G401 (cell line): ENCODE results near the gene HERC3. TPM values are rescaled to one million over a fixed set of nuclear protein-coding genes. Genes with fewer than 3 reads are reported as not detected.

Experiments used
- DNase-seq: peaks from one replicate; pipeline ENCODE4 v3.0.0-alpha.2; 2015; ENCODE audit warnings: low spot score
- in situ Hi-C: cut with HindIII; loops from 2 replicates; pipeline ENCODE4 v1.10.0; 2016; ENCODE audit warnings: low sequenced_read_pairs, mixed read lengths
- total RNA-seq: library from RNA; depleted of rRNA; stranded (reverse); fragments of >200 nt; shearing (Covaris generic); gene quantifications from 2 replicates; pipeline ENCODE4 v1.2.3, GENCODE V29; 2014; rRNA removed

Gene HERC3
- total RNA-seq = 0.78 and 4.1 TPM in 2 replicates

GRCh38 chr4:88591787-88592599 lies at the start of gene HERC3:
TSS of gene HERC3 (plus strand) at chr4:88592480. CDS start at chr4:88605824, 13,344 bp downstream.
- peak; percentile 92 for DNase-seq
- in situ Hi-C loops = no loop called here

GRCh38 chr4:88549815-88550214 lies 42.5 kb upstream of the HERC3 start:
- in situ Hi-C loops = no loop called here

GRCh38 chr4:88567591-88567990 lies 24.7 kb upstream of the HERC3 start:
- no peak for DNase-seq
- in situ Hi-C loops = no loop called here

More at GRCh38 chr4:88549815-88550214, 42.5 kb upstream of the HERC3 start:
- no peak for DNase-seq

- in situ Hi-C loops = no loop called here
- DNase-seq = no peak
These were observed 22.3 kb upstream of the HERC3 start for GRCh38 chr4:88570001-88570400.

- in situ Hi-C loops = no loop called here
These were observed 18.9 kb upstream of the HERC3 start for GRCh38 chr4:88573276-88573980.

GRCh38 chr4:88573995-88574394 lies 18.3 kb upstream of the HERC3 start:
- in situ Hi-C loops = no loop called here

More at GRCh38 chr4:88573276-88573980, 18.9 kb upstream of the HERC3 start:
- DNase-seq = no peak

GRCh38 chr4:88575186-88575585 lies 17.1 kb upstream of the HERC3 start:
- no peak for DNase-seq
- in situ Hi-C loops = no loop called here

More at GRCh38 chr4:88573995-88574394, 18.3 kb upstream of the HERC3 start:
- no peak for DNase-seq

- in situ Hi-C loops = no loop called here
- no peak for DNase-seq
These were observed 9.8 kb upstream of the HERC3 start for GRCh38 chr4:88582493-88582892.

- peak; percentile 94 for DNase-seq
- in situ Hi-C loops = no loop called here
These were observed 8.4 kb upstream of the HERC3 start for GRCh38 chr4:88583631-88584470.

- in situ Hi-C loops = no loop called here
- peak; percentile 89 for DNase-seq
These were observed 7.8 kb upstream of the HERC3 start for GRCh38 chr4:88584471-88584900.

- in situ Hi-C loops = no loop called here
- DNase-seq = no peak
These were observed 6.4 kb upstream of the HERC3 start for GRCh38 chr4:88585917-88586316.

GRCh38 chr4:88587306-88587705 lies 5.0 kb upstream of the HERC3 start:
- DNase-seq = no peak
- in situ Hi-C loops = no loop called here

- in situ Hi-C loops = no loop called here
- peak; percentile 78 for DNase-seq
These were observed 544 bp downstream of the HERC3 start for GRCh38 chr4:88592600-88593448.

- in situ Hi-C loops = no loop called here
- DNase-seq = no peak
These were observed 5.8 kb downstream of the HERC3 start for GRCh38 chr4:88597970-88598660.

- DNase-seq = no peak
- in situ Hi-C loops = no loop called here
These were observed 7.0 kb downstream of the HERC3 start for GRCh38 chr4:88599298-88599697.

GRCh38 chr4:88599714-88600113 lies 7.4 kb downstream of the HERC3 start:
- DNase-seq = no peak
- in situ Hi-C loops = no loop called here

- DNase-seq = no peak
- in situ Hi-C loops = no loop called here
These were observed 8.0 kb downstream of the HERC3 start for GRCh38 chr4:88600176-88600838.
